Endothelial cell of umbilical vein (primary cell): ENCODE data around the gene ZMIZ1. TPM values are rescaled to one million over a fixed set of nuclear protein-coding genes. Genes with fewer than 3 reads are reported as not detected.

Source experiments
- BruUV-seq: library from RNA; stranded (reverse); fragments of 400-500 nt; replicated peaks from 2 replicates; lab custom pipeline; 2021; lab: Mats Ljungman, UMichigan
- CTCF ChIA-PET: fragments of 300-600, 350-600 bp; sonication (Branson Sonifier 250); formaldehyde crosslinking; loops from one replicate; lab custom pipeline; 2021; ENCODE audit warnings: antibody characterized with exemption, inconsistent platforms; lab: Charles Lee
- POLR2A ChIA-PET: fragments of 300-600, 350-600 bp; sonication (Branson Sonifier 250); formaldehyde crosslinking; loops from one replicate; lab custom pipeline; 2021; ENCODE audit warnings: antibody characterized with exemption, inconsistent platforms; lab: Charles Lee
- DNase-seq: peaks from one replicate; pipeline ENCODE4 v3.0.0-alpha.2; 2011; ENCODE audit warnings: low read depth, low spot score
- FAIRE-seq: peaks from 2 replicates; lab custom pipeline; 2011; peaks lifted over from hg19 to GRCh38; lab: Jason Lieb, UNC
- H2AFZ ChIP-seq: 2 replicates; pipeline ENCODE4 v1.6.0; 2012; ENCODE audit warnings: low read depth, low read length, control low read depth, inconsistent platforms
- H3K27ac ChIP-seq: 2 replicates; pipeline ENCODE4 v1.5.1; 2011; ENCODE audit warnings: low read depth, mild to moderate bottlenecking, control low read depth, low read length, moderate library complexity; ENCODE audit not compliant: insufficient read depth
- H3K27me3 ChIP-seq, 2 experiments: 2 replicates each; pipeline versions ENCODE4 v1.6.0 to v1.6.1; 2011; ENCODE audit warnings: low read length in 2 of 2, mixed read lengths in 1 of 2; ENCODE audit not compliant: control insufficient read depth in 2 of 2, insufficient read depth in 2 of 2
- H3K36me3 ChIP-seq, 2 experiments: 2 replicates in 1 of 2; 3 replicates in 1 of 2; pipeline ENCODE4 v1.5.1; 2011; ENCODE audit warnings: low read length in 2 of 2, mild to moderate bottlenecking in 1 of 2, moderate library complexity in 1 of 2; ENCODE audit not compliant: control insufficient read depth in 2 of 2, insufficient read depth in 2 of 2; ENCODE audit errors: extremely low read depth in 1 of 2
- H3K4me1 ChIP-seq: 3 replicates; pipeline ENCODE4 v1.5.1; 2011; ENCODE audit warnings: mild to moderate bottlenecking, low read length; ENCODE audit not compliant: control insufficient read depth, insufficient read depth; ENCODE audit errors: extremely low read depth
- H3K4me2 ChIP-seq: 2 replicates; pipeline ENCODE4 v1.6.1; 2011; ENCODE audit warnings: low read length, control low read depth, mixed read lengths; ENCODE audit not compliant: insufficient read depth
- H3K4me3 ChIP-seq, 3 experiments: fragments of 200-600 bp in 1 of 3; sonication (generic), shearing (Covaris generic) in 1 of 3; replicated peaks in 1 of 3; 2 replicates each; pipeline ENCODE4 v1.5.1; 2011 to 2016; ENCODE audit warnings: control low read depth in 3 of 3, low read length in 3 of 3, mild to moderate bottlenecking in 2 of 3, inconsistent platforms in 1 of 3, low read depth in 1 of 3, moderate library complexity in 1 of 3; ENCODE audit not compliant: insufficient read depth in 1 of 3
- H3K79me2 ChIP-seq: 2 replicates; pipeline ENCODE4 v1.6.0; 2012; ENCODE audit warnings: low read length, inconsistent platforms; ENCODE audit not compliant: control insufficient read depth, insufficient read depth
- H3K9ac ChIP-seq: replicated peaks from 2 replicates; pipeline ENCODE3; 2011; ENCODE audit warnings: low read length, control low read depth; ENCODE audit not compliant: insufficient read depth; ENCODE audit errors: extremely low read depth
- H3K9me1 ChIP-seq: replicated peaks from 3 replicates; pipeline ENCODE4 v1.6.0; 2011; ENCODE audit warnings: mild to moderate bottlenecking, low read length; ENCODE audit not compliant: control insufficient read depth, insufficient read depth; ENCODE audit errors: extremely low read depth
- H3K9me3 ChIP-seq: replicated peaks from 2 replicates; pipeline ENCODE4 v1.5.1; 2012; ENCODE audit warnings: low read length, inconsistent platforms; ENCODE audit not compliant: control insufficient read depth, insufficient read depth
- H4K20me1 ChIP-seq: replicated peaks from 2 replicates; pipeline ENCODE3; 2011; ENCODE audit warnings: mild to moderate bottlenecking, low read length; ENCODE audit not compliant: control insufficient read depth, insufficient read depth; ENCODE audit errors: extremely low read depth
- CTCF ChIP-seq, 2 donors: IDR thresholded peaks; 1 replicate in 1 of 2; 2 replicates in 1 of 2; pipeline ENCODE4 v1.5.1; 2011; ENCODE audit warnings: low read length in 2 of 2, mild to moderate bottlenecking in 2 of 2, moderate library complexity in 2 of 2, control low read depth in 1 of 2, inconsistent platforms in 1 of 2, low read depth in 1 of 2; ENCODE audit not compliant: insufficient read depth in 1 of 2; ENCODE audit errors: extremely low read depth in 1 of 2
- EZH2 ChIP-seq: IDR thresholded peaks from 2 replicates; pipeline ENCODE4 v1.6.1; 2012; ENCODE audit warnings: borderline replicate concordance, low read depth, mild to moderate bottlenecking, moderate library complexity, low read length, inconsistent platforms; ENCODE audit not compliant: severe bottlenecking
- FOS ChIP-seq: IDR thresholded peaks from 2 replicates; pipeline ENCODE4 v1.6.1; 2011; ENCODE audit warnings: mild to moderate bottlenecking, low read length, moderate library complexity, borderline replicate concordance; ENCODE audit not compliant: insufficient read depth
- GATA2 ChIP-seq: IDR thresholded peaks from 2 replicates; pipeline ENCODE4 v1.7.0; 2011; ENCODE audit warnings: low read depth, mild to moderate bottlenecking, moderate library complexity, mixed read lengths, low read length; ENCODE audit not compliant: insufficient read length, insufficient read depth
- JUN ChIP-seq: IDR thresholded peaks from 2 replicates; pipeline ENCODE4 v1.6.1; 2011; ENCODE audit warnings: borderline replicate concordance, low read depth; ENCODE audit not compliant: insufficient read length, insufficient read depth
- MAX ChIP-seq: IDR thresholded peaks from 2 replicates; pipeline ENCODE4 v1.6.1; 2011; ENCODE audit not compliant: insufficient read depth, insufficient read length
- MYC ChIP-seq: IDR thresholded peaks from one replicate; pipeline ENCODE4 v1.6.1; 2011; ENCODE audit warnings: mild to moderate bottlenecking, low read depth, low read length
- POLR2A ChIP-seq: IDR thresholded peaks from 2 replicates; pipeline ENCODE4 v1.6.1; 2012; ENCODE audit warnings: low read depth, mild to moderate bottlenecking, control low read depth, low read length
- POLR2AphosphoS5 ChIP-seq: IDR thresholded peaks from 2 replicates; pipeline ENCODE4 v1.6.1; 2012; ENCODE audit warnings: low read depth, mild to moderate bottlenecking, control low read depth, low read length, moderate library complexity; ENCODE audit not compliant: insufficient read depth
- dilution Hi-C: fragments of 300-500 bp; cut with MboI; formaldehyde crosslinking; loops from one replicate; pipeline ENCODE4 v1.15.0; 2019; ENCODE audit warnings: low sequenced_read_pairs; ENCODE audit not compliant: extremely low pct_ligation_motif_present
- intact Hi-C: fragments of 100-400 bp; cut with micrococcal nuclease; formaldehyde crosslinking; loops from one replicate; pipeline ENCODE4 v1.10.0; 2022
- polyA plus RNA-seq, 4 experiments: library from polyadenylated mRNA; depleted of rRNA in 3 of 4; stranded (reverse) in 3 of 4; unstranded in 1 of 4; fragments of >200 nt; gene quantifications; 2 replicates each; pipeline versions ENCODE4 v1.2.1 to v1.2.3, GENCODE V29; 2011 to 2012; ENCODE audit warnings: missing spikeins in 1 of 4
- total RNA-seq: library from RNA; stranded (reverse); gene quantifications from 2 replicates; pipeline ENCODE4 v1.2.3, GENCODE V29; 2021

ZMIZ1 gene
- total and polyA plus RNA-seq, 2 donors (not counting 3 experiments of a cell fraction or from before 2014, with no cell fraction given), result 12.5 to 46.7 TPM

DNA sequence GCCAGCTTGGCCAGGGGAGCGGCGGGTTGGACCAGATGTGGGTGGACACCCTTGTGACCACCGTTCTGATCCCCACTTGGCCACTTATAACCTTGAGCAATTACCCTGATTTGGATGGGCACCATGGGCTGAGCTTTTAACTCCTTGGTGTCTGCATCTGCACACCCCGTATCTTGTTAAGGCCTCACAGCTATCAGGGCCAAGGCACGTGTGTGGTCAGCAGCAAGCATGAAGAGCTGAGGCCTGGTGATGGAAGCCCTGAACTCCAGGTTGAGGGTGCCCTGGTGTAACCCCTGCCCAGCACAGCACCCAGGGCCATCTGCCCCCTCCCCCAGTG lies 89.2 kb downstream of the ZMIZ1 start:
- Histone ChIP-seq H3K36me3 (peaks cover 0 to 7% of the 10 kb centered on the region in 2 experiments), H3K79me2 (peaks cover 42% of the 10 kb centered on the region), H3K9me3 (no peaks in the 10 kb centered on the region), H3K4me3 (no peak overlapping the region), H3K4me1 (peaks cover 57% of the 10 kb centered on the region), H3K27me3 (no peaks in the 10 kb centered on the region), H3K27ac (peak overlapping the region; percentile 95), H2AFZ (no peak overlapping the region), H3K4me2 (no peak overlapping the region), H4K20me1 (no peaks in the 10 kb centered on the region), H3K9ac (peak overlapping the region; percentile 67), H3K9me1 (no peaks in the 10 kb centered on the region)
- TF ChIP-seq GATA2, result no peak
- no peak for TF ChIP-seq POLR2A
- TF ChIP-seq CTCF (IDR thresholded peaks at IDR 0.05; ENCODE audit: extremely low read depth in 1 of 2, insufficient read depth in 1 of 2, low read depth in 1 of 2, low read length in 2 of 2), result no peak
- TF ChIP-seq MAX, result no peak
- no peak for TF ChIP-seq JUN
- no peak for TF ChIP-seq MYC
- no peak for TF ChIP-seq POLR2AphosphoS5
- TF ChIP-seq FOS, result no peak
- TF ChIP-seq EZH2, result no peak
- TSS peak; percentile 56 for BruUV-seq
- DNase-seq, result no peak
- ChIA-PET CTCF (interaction anchor here (1.2 to 4.7 kb wide), 9 partner anchors 9 to 1111 kb away, joined by 3 to 41 read pairs (median 5); no protein-coding TSS in a partner anchor), POLR2A (no interaction called here)
- no peak for FAIRE-seq
- dilution Hi-C loops, result no loop called here
- intact Hi-C loops, result loop anchor here (5.0 kb wide), 1 partner anchor 84 kb away; no protein-coding TSS in a partner anchor
